LHCN-M2 (cell line): Measurements from ENCODE around the gene STRA6. TPM values are rescaled to one million over a fixed set of nuclear protein-coding genes. Genes with fewer than 3 reads are reported as not detected.

Source experiments
- DNase-seq: peaks from one replicate; pipeline ENCODE4 v3.0.0-alpha.2; 2012; ENCODE audit warnings: low read depth
- total RNA-seq: library from RNA; depleted of rRNA; stranded (reverse); fragments of >200 nt; gene quantifications from 2 replicates; pipeline ENCODE4 v1.2.3, GENCODE V29; 2014

STRA6 gene
- total RNA-seq, 1 experiment from 2014 or later: not detected

DNA sequence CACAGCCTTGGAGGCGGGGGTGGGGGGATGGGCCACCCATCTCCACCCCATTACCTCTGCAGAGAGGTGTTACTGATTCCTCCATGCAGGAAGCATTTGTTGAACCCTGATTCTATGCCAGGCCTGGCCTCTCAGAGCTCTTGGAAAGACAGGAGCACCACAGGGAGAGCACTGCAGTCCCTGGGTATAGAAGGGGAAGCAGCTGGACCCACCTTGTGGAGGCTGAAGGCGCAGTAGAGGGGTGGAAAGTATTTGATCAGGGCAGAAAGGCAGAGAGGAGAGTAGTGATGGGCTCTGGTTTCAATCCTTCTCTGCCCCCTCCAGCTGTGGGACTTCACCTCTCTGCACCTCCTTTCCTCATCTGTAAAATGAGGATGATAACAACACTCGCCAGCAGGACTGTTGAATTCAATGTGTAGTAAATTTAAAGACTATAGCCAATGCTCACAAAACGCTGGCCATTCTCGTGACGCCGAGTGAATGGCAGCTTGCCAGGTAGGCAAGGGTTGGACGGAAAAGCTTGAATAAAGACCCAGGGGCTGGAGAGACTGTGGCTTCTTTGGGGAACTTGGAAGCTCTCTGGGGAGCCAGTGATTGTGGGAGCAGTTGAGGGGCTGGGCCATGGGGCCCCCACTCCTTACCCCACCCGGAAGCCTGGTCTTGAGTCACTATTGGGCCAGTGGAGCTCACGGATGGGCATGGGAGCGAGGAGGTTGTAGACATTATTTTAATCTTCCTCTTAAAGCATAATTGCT is 25.6 kb upstream of the STRA6 start:
- no peak for DNase-seq

- DNase-seq: no peak
Measured at GRCh38 chr15:74226761-74227540, 24.4 kb upstream of the STRA6 start.

DNA sequence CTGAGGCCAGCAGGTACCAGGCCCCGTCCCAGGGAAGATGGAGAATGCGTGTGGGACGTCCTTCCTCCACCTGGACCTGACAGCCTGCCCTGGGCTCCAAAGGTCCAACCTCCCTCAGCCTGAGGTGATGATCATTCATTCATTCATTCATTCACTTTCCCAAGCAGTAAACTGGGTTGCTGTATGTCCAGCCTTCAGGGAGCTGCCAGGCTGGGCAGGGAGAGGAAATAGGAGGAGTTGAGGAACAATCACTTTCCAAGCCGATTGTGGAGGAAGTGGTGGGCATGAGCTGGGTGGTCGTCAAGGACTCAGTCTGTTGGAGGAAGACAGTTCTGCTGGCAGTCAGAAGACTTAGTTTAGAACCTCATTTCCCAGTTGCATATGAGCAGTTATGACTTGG is 23.3 kb upstream of the STRA6 start:
- DNase-seq: no peak

DNA sequence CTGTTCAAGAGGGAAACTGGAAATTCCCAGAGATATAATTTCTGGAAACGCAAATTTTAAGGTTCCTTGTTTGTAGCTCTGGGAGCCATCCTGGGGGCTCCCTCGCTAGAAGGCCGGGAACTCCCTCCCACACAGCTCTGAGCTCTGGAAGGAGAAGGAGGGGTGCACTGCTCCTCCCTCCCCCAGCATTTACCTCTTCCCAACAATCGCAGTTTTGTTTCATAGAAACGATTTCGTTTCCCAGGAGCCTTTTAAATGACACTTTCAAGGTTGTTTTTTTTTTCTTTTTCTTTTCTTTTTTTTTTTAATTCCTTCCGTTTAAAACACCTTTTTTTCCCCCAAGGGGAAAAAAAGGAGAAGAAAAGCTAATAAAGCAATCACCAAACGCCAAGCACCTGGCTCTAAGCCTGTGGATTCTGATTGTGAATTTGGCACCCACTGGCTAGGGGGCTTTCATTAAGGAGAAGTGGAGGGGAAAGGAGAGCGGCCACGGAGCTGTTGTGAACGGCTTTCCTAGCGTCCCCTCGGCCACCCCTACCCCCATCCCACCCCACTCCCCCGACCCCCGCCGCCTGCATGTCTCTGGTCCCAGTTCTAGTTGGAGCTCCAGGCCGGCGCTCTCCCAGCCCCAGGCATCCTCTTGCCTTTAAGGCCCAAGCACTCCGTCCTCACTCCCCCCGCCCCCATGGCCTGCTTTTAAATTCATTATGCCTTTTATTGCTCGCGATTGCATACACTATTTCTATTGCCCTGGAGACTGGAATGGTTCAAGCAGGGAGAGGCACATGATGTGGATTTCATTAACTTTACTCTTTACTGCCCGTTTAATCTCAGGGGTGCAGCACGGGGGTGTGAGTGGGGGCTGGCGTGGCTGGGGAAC is 19.9 kb upstream of the STRA6 start:
- DNase-seq: no peak

DNA sequence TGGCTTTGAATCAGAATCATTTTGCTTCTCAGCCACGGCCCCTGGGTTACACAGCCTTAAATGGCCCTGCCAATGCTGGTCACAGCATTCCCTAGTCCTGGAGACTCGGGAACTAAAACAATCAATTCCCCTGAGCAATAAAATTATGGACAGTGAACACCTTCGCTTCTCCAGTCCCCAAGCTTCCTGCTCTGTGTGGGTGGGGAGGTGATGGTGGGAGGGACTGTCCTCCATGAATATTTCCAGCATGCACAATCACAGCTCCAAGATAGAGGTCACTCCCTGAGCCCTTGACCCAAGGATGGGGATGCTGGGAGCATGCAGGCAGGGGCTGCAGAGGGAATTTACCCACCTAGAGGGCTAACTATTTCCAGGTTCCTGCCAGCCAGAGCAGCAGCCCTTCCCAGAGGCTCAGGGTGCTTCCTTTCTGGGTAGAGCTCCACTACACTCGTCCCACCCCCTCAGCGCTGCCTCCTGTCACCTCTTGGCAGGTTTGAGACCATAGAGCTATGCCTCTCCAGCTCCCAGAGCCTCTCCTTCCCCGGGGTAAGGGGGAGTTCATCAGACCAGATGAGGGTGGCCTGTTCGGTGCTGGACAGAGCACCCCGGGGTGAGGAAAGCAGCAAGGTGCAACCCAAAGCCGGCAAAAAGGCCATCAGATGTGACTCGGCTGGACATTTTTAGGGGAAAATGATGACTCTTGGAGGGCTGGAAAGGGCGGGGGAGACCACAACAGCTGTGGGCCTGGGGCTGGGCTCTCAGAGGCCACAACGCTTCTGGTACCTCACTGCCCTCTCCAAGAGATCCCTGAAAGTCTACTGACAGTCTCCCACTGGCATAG is 19.0 kb upstream of the STRA6 start:
- DNase-seq: no peak

GRCh38 chr15:74220475-74221248 is 18.1 kb upstream of the STRA6 start:
- no peak for DNase-seq

DNA sequence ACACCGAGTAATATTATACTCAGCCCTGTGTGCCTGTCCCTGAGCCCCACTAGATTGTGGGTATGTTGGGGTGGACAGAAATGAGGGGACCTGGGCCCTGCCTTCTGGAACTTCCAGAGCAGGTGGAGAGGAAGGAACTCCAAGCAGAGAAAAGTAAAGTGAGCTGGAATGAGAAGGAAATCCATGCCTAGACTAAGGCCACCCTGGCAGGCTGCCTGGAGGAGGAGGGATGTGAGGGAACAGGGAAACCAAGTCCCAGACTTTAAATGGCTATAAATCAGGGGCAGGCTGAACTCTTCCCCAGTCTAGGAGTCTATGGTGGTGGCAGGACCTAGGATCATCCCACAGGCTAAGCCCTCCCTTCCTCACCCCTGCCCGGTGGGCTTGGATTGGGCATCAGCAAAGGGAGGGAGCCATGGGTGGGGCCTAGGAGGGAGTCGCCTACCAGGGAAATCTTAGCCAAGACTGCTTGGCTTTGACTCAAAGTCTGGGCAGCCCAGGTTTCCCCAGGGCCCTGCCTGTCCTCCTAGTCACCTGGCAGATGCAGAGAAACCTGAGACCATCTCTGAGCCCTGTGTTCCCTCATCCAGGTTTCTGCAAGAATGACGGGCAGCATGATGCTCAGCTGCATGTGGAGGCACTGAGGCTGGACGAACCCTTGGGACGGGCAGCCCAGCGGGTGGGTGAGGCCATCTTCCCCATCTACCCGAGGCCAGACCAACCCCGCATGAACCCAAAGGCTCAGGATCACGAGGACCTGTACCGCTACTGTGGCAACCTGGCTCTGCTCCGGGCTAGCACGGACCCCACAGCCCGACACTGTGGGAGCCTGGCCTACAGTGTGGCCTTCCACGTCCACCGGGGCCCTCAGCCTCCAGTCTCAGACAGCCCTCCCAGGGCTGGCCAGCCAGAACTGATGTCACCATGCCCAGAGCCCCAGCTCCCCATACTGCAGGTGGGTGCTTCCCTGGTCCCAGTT is 15.6 kb upstream of the STRA6 start:
- no peak for DNase-seq

- DNase-seq: no peak
Measured at GRCh38 chr15:74216949-74217348, 14.4 kb upstream of the STRA6 start.

DNA sequence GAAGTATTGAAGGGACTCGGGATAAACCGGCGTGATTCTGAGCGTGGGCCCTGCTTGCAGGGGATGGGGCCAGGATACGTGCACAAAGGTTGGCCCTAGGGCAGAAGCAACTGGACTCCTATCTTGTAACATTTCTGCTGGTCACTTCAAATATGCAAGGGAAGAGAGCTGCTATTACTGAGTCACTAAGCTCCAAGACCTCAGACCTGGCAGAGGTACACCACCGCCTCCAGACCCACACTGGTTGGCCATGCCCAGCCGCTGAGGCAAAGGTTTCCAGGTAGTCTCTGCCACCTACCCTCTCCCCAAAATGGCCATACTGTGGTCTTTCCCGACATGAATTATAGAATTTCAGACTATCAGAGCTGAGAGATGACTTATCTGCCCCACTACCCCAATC is 13.4 kb upstream of the STRA6 start:
- no peak for DNase-seq

DNA sequence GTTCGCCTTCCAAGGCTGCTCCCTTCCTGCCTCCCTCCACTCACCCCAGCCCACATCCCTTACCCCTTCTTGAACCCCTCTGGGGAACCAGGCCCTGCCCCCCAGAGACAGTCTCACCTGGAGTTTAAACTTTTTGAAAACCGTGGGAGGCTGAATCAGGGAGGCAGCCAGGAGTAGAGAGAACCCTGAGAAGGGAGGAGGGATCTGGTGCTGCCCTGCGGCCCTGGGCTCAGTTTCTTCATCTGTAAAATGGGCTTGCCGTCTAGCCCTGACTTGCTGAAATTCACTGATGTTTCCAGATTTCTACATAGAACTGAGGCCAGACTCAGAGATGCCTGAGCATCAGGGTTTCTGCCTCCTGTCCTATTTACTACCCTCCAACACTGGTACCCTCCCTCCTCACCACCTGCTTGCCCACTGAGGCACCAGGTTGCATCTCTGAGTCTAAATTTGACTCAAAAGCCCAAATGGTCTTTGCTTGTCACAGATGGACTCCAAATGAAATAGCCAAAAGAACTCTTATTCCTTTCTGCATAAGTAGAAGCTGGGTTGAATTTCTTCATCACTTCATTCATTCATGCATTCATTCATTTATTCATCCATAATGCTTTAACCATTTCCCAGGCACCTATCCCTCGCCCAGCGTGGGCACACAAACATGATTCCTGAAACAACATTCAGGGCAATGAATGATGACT is 11.9 kb upstream of the STRA6 start:
- no peak for DNase-seq

DNA sequence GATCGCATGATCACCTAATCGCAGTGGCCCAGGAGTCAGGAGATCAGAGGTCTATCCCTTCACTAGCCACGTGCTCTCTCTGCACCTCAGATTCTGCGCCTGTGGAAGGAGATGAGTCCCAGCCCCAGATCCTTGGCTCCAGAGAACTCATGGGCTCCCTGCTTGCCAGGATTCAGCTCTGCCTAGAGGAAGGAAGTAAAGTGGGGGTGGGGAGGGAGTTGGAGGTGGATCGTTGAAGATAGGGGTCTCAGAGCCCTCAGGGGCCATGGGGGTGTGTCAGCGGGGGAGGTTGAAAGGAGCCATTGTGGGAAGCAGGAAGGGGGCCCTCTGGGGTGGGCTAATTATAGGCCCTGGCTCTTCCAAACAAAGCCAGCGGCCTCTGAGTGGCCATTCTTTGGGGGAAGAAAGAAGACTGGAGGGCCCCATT is 11.3 kb upstream of the STRA6 start:
- no peak for DNase-seq

- no peak for DNase-seq
Measured at GRCh38 chr15:74212494-74212893, 9.9 kb upstream of the STRA6 start.

DNA sequence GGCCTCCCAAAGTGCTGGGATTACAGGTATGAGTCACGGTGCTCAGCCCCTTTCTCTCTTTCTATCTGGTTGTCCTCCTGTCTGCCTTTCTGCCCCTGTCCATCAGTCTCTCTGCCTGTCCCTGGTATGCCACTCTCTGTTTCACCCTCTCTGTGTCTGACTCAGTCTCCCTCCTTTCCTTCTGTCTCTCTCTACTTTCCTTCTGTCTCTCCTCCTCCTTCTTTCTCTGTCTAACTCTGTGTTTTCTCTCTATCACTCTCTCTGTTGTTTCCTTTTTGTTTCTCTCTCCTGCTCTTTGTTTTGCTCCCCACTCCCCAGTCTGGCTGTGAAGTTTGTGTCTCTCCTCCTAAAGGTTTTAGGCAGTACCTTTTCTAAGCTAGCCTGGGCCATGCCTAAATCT is 9.1 kb upstream of the STRA6 start:
- no peak for DNase-seq

- no peak for DNase-seq
Measured at GRCh38 chr15:74210729-74211128, 8.1 kb upstream of the STRA6 start.

- no peak for DNase-seq
Measured at GRCh38 chr15:74209997-74210671, 7.5 kb upstream of the STRA6 start.

DNA sequence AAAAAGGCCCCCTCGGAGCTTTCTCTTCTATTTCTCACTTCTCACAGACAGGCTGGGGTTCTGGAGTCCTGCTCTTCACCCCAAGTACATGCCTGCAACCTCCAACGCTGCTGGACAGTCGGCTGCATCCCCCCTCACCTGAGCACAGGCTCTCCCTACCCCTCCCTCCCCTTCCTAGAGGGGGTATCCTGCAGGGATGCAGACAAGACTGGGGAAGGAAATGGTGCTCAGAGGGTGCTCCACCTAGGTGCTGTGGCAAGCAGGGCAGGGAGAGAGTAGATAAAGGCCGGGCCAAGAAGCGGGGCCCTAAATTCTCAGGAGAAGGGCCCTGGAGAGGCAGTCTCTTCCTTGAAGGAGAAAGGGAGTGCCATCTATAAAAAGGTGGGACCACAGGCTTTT is 7.0 kb upstream of the STRA6 start:
- no peak for DNase-seq

GRCh38 chr15:74208901-74209559 is 6.4 kb upstream of the STRA6 start:
- peak; percentile 23 for DNase-seq
